Fibroblast of lung (primary cell): ENCODE data around the gene DEFB124. TPM values are rescaled to one million over a fixed set of nuclear protein-coding genes. Genes with fewer than 3 reads are reported as not detected.
"Not testable (repeated sequence)": the region's sequence is repeated elsewhere in the genome, so short reads cannot be mapped to it uniquely, and the experiment has no call there.

Source experiments
- DNase-seq, 2 donors: peaks; one replicate each; pipeline versions ENCODE4 v3.0.0 to v3.0.0-alpha.2; 2010; ENCODE audit warnings: low read depth in 2 of 2
- H2AFZ ChIP-seq: 2 replicates; pipeline ENCODE4 v1.5.1; 2012; ENCODE audit warnings: low read length, control low read depth, inconsistent platforms
- H3K27ac ChIP-seq: 2 replicates; pipeline ENCODE4 v1.5.1; 2011; ENCODE audit warnings: low read length, control low read depth; ENCODE audit not compliant: insufficient read depth
- H3K27me3 ChIP-seq: 2 replicates; pipeline ENCODE4 v1.5.1; 2011; ENCODE audit warnings: mild to moderate bottlenecking, low read length; ENCODE audit not compliant: control insufficient read depth, insufficient read depth
- H3K36me3 ChIP-seq: 2 replicates; pipeline ENCODE4 v1.5.1; 2011; ENCODE audit warnings: low read length; ENCODE audit not compliant: control insufficient read depth, insufficient read depth
- H3K4me1 ChIP-seq: 2 replicates; pipeline ENCODE4 v1.5.1; 2011; ENCODE audit warnings: low read length; ENCODE audit not compliant: control insufficient read depth, insufficient read depth; ENCODE audit errors: extremely low read depth
- H3K4me2 ChIP-seq: 2 replicates; pipeline ENCODE4 v1.5.1; 2011; ENCODE audit warnings: low read length, control low read depth; ENCODE audit not compliant: insufficient read depth; ENCODE audit errors: extremely low read depth
- H3K4me3 ChIP-seq, 4 experiments: fragments of 200-600 bp in 1 of 4; sonication (generic) in 1 of 4; replicated peaks in 1 of 4; 2 replicates each; pipeline ENCODE4 v1.5.1; 2011 to 2016; ENCODE audit warnings: low read length in 4 of 4, low read depth in 3 of 4, mild to moderate bottlenecking in 3 of 4, control low read depth in 2 of 4, inconsistent platforms in 1 of 4, mixed read lengths in 1 of 4; ENCODE audit not compliant: insufficient read depth in 1 of 4; ENCODE audit errors: control extremely low read depth in 1 of 4
- H3K79me2 ChIP-seq: 2 replicates; pipeline ENCODE4 v1.5.1; 2012; ENCODE audit warnings: mild to moderate bottlenecking, low read length, inconsistent platforms; ENCODE audit not compliant: control insufficient read depth, insufficient read depth
- H3K9ac ChIP-seq: 2 replicates; pipeline ENCODE4 v1.5.1; 2011; ENCODE audit warnings: mild to moderate bottlenecking, low read length, control low read depth; ENCODE audit not compliant: insufficient read depth
- H3K9me3 ChIP-seq: 2 replicates; pipeline ENCODE4 v1.5.1; 2012; ENCODE audit warnings: low read depth, low read length; ENCODE audit not compliant: control insufficient read depth, insufficient read depth
- H4K20me1 ChIP-seq: 2 replicates; pipeline ENCODE4 v1.5.1; 2011; ENCODE audit warnings: low read length; ENCODE audit not compliant: control insufficient read depth, insufficient read depth; ENCODE audit errors: extremely low read depth
- EZH2 ChIP-seq: IDR thresholded peaks from 2 replicates; pipeline ENCODE4 v1.5.1; 2012; ENCODE audit warnings: low read length, control low read depth, mild to moderate bottlenecking; ENCODE audit errors: missing control alignments
- polyA plus RNA-seq, 2 donors: library from polyadenylated mRNA; depleted of rRNA in 1 of 2; stranded (reverse) in 1 of 2; unstranded in 1 of 2; fragments of >200 nt; gene quantifications; 2 replicates each; pipeline ENCODE4 v1.2.1, GENCODE V29; 2011 to 2012; ENCODE audit warnings: missing spikeins in 1 of 2
- total RNA-seq: library from RNA; depleted of rRNA; stranded (reverse); fragments of >200 nt; gene quantifications from 2 replicates; pipeline ENCODE4 v1.2.1, GENCODE V29; 2014
- TF ChIP-seq, protein P1 (sequence below), 2 donors: IDR thresholded peaks in 1 of 2; conservative IDR thresholded peaks in 1 of 2; 1 replicate in 1 of 2; 2 replicates in 1 of 2; pipeline ENCODE4 v1.5.1; 2011 to 2012; ENCODE audit warnings: low read length in 2 of 2, control low read depth in 1 of 2, inconsistent platforms in 1 of 2, low read depth in 1 of 2, mild to moderate bottlenecking in 1 of 2

The DEFB124 gene
- total and polyA plus RNA-seq, 2 donors (not counting 1 experiment from before 2014, with no cell fraction given): not detected

DNA sequence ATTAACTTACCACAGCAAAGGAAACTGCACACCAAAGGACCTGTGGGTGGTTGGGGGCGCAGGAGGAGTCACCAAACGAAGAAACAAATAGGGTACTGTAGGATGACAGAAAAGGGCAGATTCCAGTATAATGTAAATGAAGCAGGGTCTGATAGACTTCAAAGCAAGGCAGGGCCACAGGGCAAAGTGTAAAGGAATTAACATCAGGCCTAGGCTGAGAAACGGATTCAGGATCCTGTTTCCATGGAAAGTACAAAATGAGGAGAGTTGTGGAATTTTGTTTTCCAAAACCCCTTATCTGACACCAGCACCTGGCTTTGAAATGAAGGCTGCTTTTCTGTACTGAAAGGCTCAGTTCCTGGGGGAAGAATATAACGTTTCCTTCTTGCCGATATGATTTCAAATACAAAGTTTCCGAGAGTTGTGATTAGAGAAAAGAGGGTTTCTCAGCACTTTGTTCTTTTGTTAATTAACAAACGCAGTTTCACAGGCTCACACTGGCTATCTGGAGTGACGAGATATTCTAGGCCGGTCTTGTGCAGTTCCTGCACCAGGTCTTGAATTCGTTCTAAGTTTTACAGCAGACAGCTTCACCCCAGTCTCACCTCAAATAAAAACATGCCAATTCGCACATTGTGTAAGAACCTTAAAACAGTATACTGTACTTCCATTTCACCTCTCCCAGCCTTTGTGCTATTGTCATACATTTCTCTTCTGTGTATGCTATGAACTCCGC is 28.7 kb downstream of the DEFB124 start:
- Histone ChIP-seq H3K9me3 (no peaks in the 10 kb centered on the region), H4K20me1 (no peaks in the 10 kb centered on the region), H3K4me2 (no peak overlapping the region), H3K27ac (no peak overlapping the region), H3K4me3 (no peak overlapping the region), H3K36me3 (no peaks in the 10 kb centered on the region), H3K9ac (no peak overlapping the region), H3K27me3 (no peaks in the 10 kb centered on the region), H2AFZ (no peak overlapping the region), H3K4me1 (no peaks in the 10 kb centered on the region), H3K79me2 (no peaks in the 10 kb centered on the region)
- no peak for DNase-seq
- TF ChIP-seq EZH2: no peak
- TF ChIP-seq, protein P1, sequence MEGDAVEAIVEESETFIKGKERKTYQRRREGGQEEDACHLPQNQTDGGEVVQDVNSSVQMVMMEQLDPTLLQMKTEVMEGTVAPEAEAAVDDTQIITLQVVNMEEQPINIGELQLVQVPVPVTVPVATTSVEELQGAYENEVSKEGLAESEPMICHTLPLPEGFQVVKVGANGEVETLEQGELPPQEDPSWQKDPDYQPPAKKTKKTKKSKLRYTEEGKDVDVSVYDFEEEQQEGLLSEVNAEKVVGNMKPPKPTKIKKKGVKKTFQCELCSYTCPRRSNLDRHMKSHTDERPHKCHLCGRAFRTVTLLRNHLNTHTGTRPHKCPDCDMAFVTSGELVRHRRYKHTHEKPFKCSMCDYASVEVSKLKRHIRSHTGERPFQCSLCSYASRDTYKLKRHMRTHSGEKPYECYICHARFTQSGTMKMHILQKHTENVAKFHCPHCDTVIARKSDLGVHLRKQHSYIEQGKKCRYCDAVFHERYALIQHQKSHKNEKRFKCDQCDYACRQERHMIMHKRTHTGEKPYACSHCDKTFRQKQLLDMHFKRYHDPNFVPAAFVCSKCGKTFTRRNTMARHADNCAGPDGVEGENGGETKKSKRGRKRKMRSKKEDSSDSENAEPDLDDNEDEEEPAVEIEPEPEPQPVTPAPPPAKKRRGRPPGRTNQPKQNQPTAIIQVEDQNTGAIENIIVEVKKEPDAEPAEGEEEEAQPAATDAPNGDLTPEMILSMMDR (conservative IDR thresholded peaks at IDR 0.05 in 1 of 2, IDR thresholded peaks at IDR 0.05 in 1 of 2; ENCODE audit: low read depth in 1 of 2, low read length in 2 of 2): no peak

DNA sequence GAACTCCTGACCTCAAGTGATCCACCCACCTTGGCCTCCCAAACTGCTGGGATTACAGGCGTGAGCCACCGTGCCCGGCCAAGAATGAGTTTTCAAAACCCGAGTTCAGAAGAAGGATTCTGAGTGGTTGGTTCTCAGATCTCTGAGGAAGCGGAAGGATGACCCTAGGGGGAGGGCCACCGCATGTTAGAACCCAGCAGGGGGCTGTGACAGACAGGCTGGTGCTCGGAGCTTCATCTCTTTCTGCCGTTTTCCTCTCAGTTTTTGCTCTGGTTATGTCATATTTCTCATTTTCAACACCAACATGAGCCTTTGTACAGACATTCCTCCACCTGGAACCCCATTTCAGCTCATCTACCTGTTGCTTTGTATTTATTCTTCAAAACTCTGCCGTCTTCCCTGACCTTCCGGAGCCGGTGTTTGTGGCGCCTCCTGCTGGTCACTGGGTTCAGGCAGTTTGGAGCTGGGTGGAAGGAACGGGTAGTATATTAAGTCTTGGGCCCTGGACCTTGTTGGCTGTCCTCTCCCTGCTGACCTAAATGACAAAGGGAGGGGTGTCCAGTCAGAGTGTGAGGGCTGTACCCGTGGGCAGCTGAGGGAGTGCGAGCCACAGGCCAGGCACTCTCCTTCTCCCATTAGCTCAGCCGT is 34.8 kb downstream of the DEFB124 start, which contains the start of gene DEFB123:
Gene DEFB123, plus strand, starts transcription at position 621 of the 648 bp plus-strand sequence. CDS start 67 bp downstream, outside the sequence.
- H3K36me3 ChIP-seq: no peaks in the 10 kb centered on the region
- no peak within 1 kb of the TSS for H3K27ac ChIP-seq
- H3K4me2 ChIP-seq: no peak within 1 kb of the TSS
- H4K20me1 ChIP-seq: no peaks in the 10 kb centered on the region
- H3K27me3 ChIP-seq: no peaks in the 10 kb centered on the region
- H3K79me2 ChIP-seq: no peaks in the 10 kb centered on the region
- no peak for DNase-seq
- no peak within 1 kb of the TSS for H2AFZ ChIP-seq
- no peak within 1 kb of the TSS for H3K9ac ChIP-seq
- TF ChIP-seq, protein P1 (conservative IDR thresholded peaks at IDR 0.05 in 1 of 2, IDR thresholded peaks at IDR 0.05 in 1 of 2; ENCODE audit: low read depth in 1 of 2, low read length in 2 of 2): no peak
- no peak for TF ChIP-seq EZH2
- no peaks in the 10 kb centered on the region for H3K4me1 ChIP-seq
- no peak within 1 kb of the TSS for H3K4me3 ChIP-seq
- H3K9me3 ChIP-seq: no peaks in the 10 kb centered on the region

DNA sequence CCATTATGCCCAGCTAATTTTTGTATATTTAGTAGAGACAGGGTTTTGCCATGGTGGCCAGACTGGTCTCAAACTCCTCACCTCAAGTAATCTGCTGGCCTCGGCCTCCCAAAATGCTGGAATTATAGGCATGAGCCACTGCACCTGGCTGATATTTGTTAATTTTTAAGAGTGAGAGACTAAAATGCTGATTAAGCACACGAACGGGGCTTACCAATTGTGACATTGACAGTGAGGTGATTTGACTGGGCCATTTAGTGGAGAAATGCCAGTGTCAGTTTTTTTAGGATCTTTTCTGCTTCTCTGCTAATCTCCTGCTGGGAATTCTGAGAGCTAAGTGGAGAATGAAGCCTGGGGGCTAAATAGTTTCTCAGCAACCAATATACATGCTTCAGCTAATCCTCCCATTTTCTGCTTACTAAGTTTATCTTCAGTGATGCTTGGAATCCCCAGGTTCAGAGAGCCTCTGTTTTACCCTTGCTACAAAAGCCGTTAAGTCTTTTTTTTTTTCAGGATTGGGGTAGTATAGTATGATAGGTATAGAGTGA is 44.3 kb downstream of the DEFB124 start:
- H4K20me1 ChIP-seq: no peaks in the 10 kb centered on the region
- H3K36me3 ChIP-seq: no peaks in the 10 kb centered on the region
- DNase-seq: no peak
- H3K27me3 ChIP-seq: no peaks in the 10 kb centered on the region
- H3K9me3 ChIP-seq: no peaks in the 10 kb centered on the region
- no peak overlapping the region for H3K4me3 ChIP-seq
- H3K4me2 ChIP-seq: no peak overlapping the region
- no peak overlapping the region for H2AFZ ChIP-seq
- no peaks in the 10 kb centered on the region for H3K79me2 ChIP-seq
- H3K9ac ChIP-seq: no peak overlapping the region
- no peaks in the 10 kb centered on the region for H3K4me1 ChIP-seq
- H3K27ac ChIP-seq: no peak overlapping the region
- no peak for TF ChIP-seq EZH2
- TF ChIP-seq, protein P1 (conservative IDR thresholded peaks at IDR 0.05 in 1 of 2, IDR thresholded peaks at IDR 0.05 in 1 of 2; ENCODE audit: low read depth in 1 of 2, low read length in 2 of 2): no peak

DNA sequence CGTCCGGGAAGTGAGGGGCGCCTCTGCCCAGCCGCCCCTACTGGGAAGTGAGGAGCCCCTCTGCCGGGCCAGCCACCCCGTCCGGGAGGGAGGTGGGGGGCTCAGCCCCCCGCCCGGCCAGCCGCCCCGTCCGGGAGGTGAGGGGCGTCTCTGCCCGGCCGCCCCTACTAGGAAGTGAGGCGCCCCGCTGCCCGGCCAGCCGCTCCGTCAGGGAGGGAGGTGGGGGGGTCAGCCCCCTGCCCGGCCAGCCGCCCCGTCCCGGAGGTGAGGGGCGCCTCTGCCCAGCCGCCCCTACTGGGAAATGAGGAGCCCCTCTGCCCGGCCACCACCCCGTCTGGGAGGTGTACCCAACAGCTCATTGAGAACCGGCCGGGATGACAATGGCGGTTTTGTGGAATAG is 47.4 kb downstream of the DEFB124 start:
- not testable (repeated sequence) for H3K4me3 ChIP-seq, H3K9ac ChIP-seq, H3K4me2 ChIP-seq, H3K4me1 ChIP-seq, H3K36me3 ChIP-seq, DNase-seq, H3K79me2 ChIP-seq, H3K9me3 ChIP-seq, H4K20me1 ChIP-seq, H3K27ac ChIP-seq, H3K27me3 ChIP-seq, H2AFZ ChIP-seq
